HL-60 (cell line): ENCODE results near the gene INPP4B.

Source experiments
- DNase-seq, 2 experiments: peaks; one replicate each; pipeline ENCODE4 v3.0.0-alpha.2; 2010 to 2020; ENCODE audit warnings: low read depth in 1 of 2, low spot score in 1 of 2
- H3K27ac ChIP-seq: fragments of 250-450 bp; sonication (Bioruptor Pico); replicated peaks from 2 replicates; pipeline ENCODE4 v1.5.1; 2020; ENCODE audit warnings: mild to moderate bottlenecking, moderate library complexity
- H3K27me3 ChIP-seq: fragments of 250-450 bp; sonication (Bioruptor Pico); 2 replicates; pipeline ENCODE4 v1.5.1; 2021; ENCODE audit warnings: mild to moderate bottlenecking, moderate library complexity; ENCODE audit not compliant: insufficient read depth, poor library complexity, severe bottlenecking
- H3K4me3 ChIP-seq: replicated peaks from 2 replicates; pipeline ENCODE4 v1.5.1; 2011; ENCODE audit warnings: mild to moderate bottlenecking, control low read depth, low read length; ENCODE audit not compliant: insufficient read depth
- GABPA ChIP-seq: IDR thresholded peaks from 2 replicates; pipeline ENCODE4 v1.6.1; 2012; ENCODE audit warnings: low read depth
- POLR2AphosphoS5 ChIP-seq: IDR thresholded peaks from 2 replicates; pipeline ENCODE4 v1.6.1; 2012; ENCODE audit warnings: low read depth
- REST ChIP-seq: IDR thresholded peaks from 2 replicates; pipeline ENCODE4 v1.6.1; 2012; ENCODE audit warnings: low read depth; ENCODE audit not compliant: insufficient replicate concordance
- SPI1 ChIP-seq: IDR thresholded peaks from 2 replicates; pipeline ENCODE4 v1.6.1; 2012; ENCODE audit warnings: low read depth, mild to moderate bottlenecking, borderline replicate concordance
- TF ChIP-seq, protein P1 (sequence below): IDR thresholded peaks from one replicate; pipeline ENCODE4 v1.5.1; 2011; ENCODE audit warnings: low read length, control low read depth, inconsistent platforms; ENCODE audit not compliant: insufficient read depth

INPP4B gene

GRCh38 chr4:142544039-142544438 lies 302.1 kb downstream of the INPP4B start:
- no peak for DNase-seq
- no peak overlapping the region for H3K4me3 ChIP-seq
- H3K27ac ChIP-seq, result no peak overlapping the region
- TF ChIP-seq, protein P1, sequence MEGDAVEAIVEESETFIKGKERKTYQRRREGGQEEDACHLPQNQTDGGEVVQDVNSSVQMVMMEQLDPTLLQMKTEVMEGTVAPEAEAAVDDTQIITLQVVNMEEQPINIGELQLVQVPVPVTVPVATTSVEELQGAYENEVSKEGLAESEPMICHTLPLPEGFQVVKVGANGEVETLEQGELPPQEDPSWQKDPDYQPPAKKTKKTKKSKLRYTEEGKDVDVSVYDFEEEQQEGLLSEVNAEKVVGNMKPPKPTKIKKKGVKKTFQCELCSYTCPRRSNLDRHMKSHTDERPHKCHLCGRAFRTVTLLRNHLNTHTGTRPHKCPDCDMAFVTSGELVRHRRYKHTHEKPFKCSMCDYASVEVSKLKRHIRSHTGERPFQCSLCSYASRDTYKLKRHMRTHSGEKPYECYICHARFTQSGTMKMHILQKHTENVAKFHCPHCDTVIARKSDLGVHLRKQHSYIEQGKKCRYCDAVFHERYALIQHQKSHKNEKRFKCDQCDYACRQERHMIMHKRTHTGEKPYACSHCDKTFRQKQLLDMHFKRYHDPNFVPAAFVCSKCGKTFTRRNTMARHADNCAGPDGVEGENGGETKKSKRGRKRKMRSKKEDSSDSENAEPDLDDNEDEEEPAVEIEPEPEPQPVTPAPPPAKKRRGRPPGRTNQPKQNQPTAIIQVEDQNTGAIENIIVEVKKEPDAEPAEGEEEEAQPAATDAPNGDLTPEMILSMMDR, result no peak
- TF ChIP-seq REST (no peak), SPI1 (no peak), GABPA (no peak), POLR2AphosphoS5 (no peak)
- no peaks in the 10 kb centered on the region for H3K27me3 ChIP-seq

GRCh38 chr4:142540483-142540804 lies 305.7 kb downstream of the INPP4B start:
- Histone ChIP-seq H3K27me3 (no peaks in the 10 kb centered on the region), H3K4me3 (no peak overlapping the region), H3K27ac (no peak overlapping the region)
- TF ChIP-seq REST, result no peak
- no peak for TF ChIP-seq SPI1
- TF ChIP-seq POLR2AphosphoS5, result no peak
- TF ChIP-seq, protein P1, result no peak
- TF ChIP-seq GABPA, result no peak
- DNase-seq, result no peak

DNA sequence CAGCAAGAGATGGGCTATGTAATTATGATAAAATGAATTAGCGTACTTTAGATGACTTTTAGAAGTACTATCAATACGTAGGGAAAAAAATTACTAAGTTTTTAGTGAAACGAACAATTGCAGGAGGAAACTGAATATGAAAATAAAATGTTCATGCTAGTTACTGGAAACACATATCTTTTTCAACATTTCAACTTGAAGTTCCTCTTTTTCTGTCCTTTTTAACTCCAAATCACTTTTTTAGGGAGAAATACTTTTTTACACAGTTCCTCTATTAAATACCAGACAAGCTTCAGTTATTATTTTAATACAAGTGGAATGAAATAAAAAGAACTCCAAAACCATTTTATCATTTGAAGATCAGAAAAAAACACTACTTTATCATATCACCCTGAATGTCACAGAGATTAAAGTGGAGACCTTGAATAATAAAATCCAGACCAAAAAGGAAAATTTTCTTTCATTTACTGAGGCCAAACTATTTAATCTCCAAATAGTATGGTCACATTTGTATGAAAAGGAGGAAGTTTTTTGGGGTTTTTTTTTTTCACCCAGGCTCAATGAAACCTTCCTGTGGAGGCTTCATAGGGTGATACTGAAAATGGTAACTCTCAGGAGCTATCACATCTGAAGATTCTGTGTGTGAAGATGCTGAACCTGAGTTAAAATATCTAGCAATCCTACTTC lies 306.2 kb downstream of the INPP4B start:
- no peak for DNase-seq
- Histone ChIP-seq H3K27me3 (no peaks in the 10 kb centered on the region), H3K4me3 (no peak overlapping the region), H3K27ac (no peak overlapping the region)
- TF ChIP-seq SPI1 (peak; percentile 36; the same call in 1 of the 2 replicates), REST (no peak)
